K562 (cell line): ENCODE measurements around the gene SPCS3. TPM values are rescaled to one million over a fixed set of nuclear protein-coding genes. Genes with fewer than 3 reads are reported as not detected.

Source experiments
- ARID2 ChIP-seq: fragments of 450-650 bp; IDR thresholded peaks from 2 replicates; pipeline ENCODE4 v1.6.1; 2017; ENCODE audit warnings: antibody characterized with exemption, mild to moderate bottlenecking
- BRD4 ChIP-seq: fragments of 200-600 bp; sonication (generic); IDR thresholded peaks from 2 replicates; pipeline ENCODE4 v1.6.1; 2017; ENCODE audit warnings: inconsistent platforms
- CCNT2 ChIP-seq: IDR thresholded peaks from 2 replicates; pipeline ENCODE4 v1.6.1; 2011; ENCODE audit warnings: borderline replicate concordance, low read depth, mild to moderate bottlenecking, moderate library complexity, mixed read lengths, low read length; ENCODE audit not compliant: insufficient read length; ENCODE audit errors: extremely low read depth
- ELF2 ChIP-seq: fragments of 250-450 bp; sonication (Bioruptor Pico); IDR thresholded peaks from 2 replicates; pipeline ENCODE4 v1.5.0; 2021; ENCODE audit warnings: mild to moderate bottlenecking
- EWSR1 ChIP-seq: fragments of 450-650 bp; IDR thresholded peaks from 2 replicates; pipeline ENCODE4 v1.6.1; 2018; ENCODE audit warnings: borderline replicate concordance, mild to moderate bottlenecking, low read depth, moderate library complexity; ENCODE audit not compliant: partially characterized antibody
- FOXJ3 ChIP-seq: sonication (generic); formaldehyde crosslinking; IDR thresholded peaks from 2 replicates; pipeline ENCODE4 v1.4.0; 2020; ENCODE audit warnings: mild to moderate bottlenecking, missing genetic modification reagents
- HDAC2 ChIP-seq: fragments of 450-650 bp; IDR thresholded peaks from 2 replicates; pipeline ENCODE4 v1.6.1; 2016; ENCODE audit warnings: mild to moderate bottlenecking
- HNRNPLL ChIP-seq: fragments of 200-400 bp; formaldehyde crosslinking; IDR thresholded peaks from 2 replicates; pipeline ENCODE4 v1.6.1; 2017; ENCODE audit warnings: low read length, low read depth, mild to moderate bottlenecking; ENCODE audit not compliant: poor library complexity, severe bottlenecking
- KLF13 ChIP-seq: fragments of 450-650 bp; IDR thresholded peaks from 2 replicates; pipeline ENCODE4 v1.6.1; 2016; ENCODE audit warnings: missing genetic modification characterization, low read depth, mild to moderate bottlenecking, missing compliant biosample characterization, moderate library complexity, borderline replicate concordance
- NFIX ChIP-seq: fragments of 250-450 bp; sonication (Bioruptor Pico); IDR thresholded peaks from 2 replicates; pipeline ENCODE4 v1.4.0; 2020; ENCODE audit warnings: low read depth, mild to moderate bottlenecking, moderate library complexity
- NFRKB ChIP-seq: fragments of 450-650 bp; IDR thresholded peaks from 2 replicates; pipeline ENCODE4 v1.6.1; 2016; ENCODE audit warnings: low read depth
- TCFL5 ChIP-seq: fragments of 250-450 bp; sonication (Bioruptor Pico); conservative IDR thresholded peaks from 2 replicates; pipeline ENCODE4 v1.6.1; 2021; ENCODE audit warnings: mild to moderate bottlenecking, moderate library complexity, matching md5 sums
- TFAM ChIP-seq: fragments of 250-450 bp; sonication (Bioruptor Pico); conservative IDR thresholded peaks from 2 replicates; pipeline ENCODE4 v1.5.0; 2021; ENCODE audit warnings: mild to moderate bottlenecking, moderate library complexity
- ZBTB7A ChIP-seq: IDR thresholded peaks from 2 replicates; pipeline ENCODE4 v1.6.1; 2011; ENCODE audit warnings: low read depth, mild to moderate bottlenecking, low read length, moderate library complexity, borderline replicate concordance; ENCODE audit not compliant: control insufficient read depth
- ZNF140 ChIP-seq: fragments of 250-450 bp; sonication (Bioruptor Pico); IDR thresholded peaks from 2 replicates; pipeline ENCODE4 v1.8.0; 2021; ENCODE audit warnings: moderate library complexity, mild to moderate bottlenecking, inconsistent platforms
- ZNF263 ChIP-seq: sonication (generic); formaldehyde crosslinking; IDR thresholded peaks from 2 replicates; pipeline ENCODE4 v1.8.0; 2022; ENCODE audit warnings: mild to moderate bottlenecking, missing genetic modification reagents, borderline replicate concordance
- ZNF436 ChIP-seq: fragments of 250-450, 450-650 bp; sonication (Bioruptor Pico); formaldehyde crosslinking; IDR thresholded peaks from 2 replicates; pipeline ENCODE4 v1.7.0; 2020; ENCODE audit warnings: mild to moderate bottlenecking
- ZNF707 ChIP-seq: fragments of 250-450 bp; sonication (Bioruptor Pico); conservative IDR thresholded peaks from 2 replicates; pipeline ENCODE4 v1.8.0; 2022; ENCODE audit warnings: inconsistent platforms, mild to moderate bottlenecking, moderate library complexity
- polyA plus RNA-seq, 8 experiments: library from polyadenylated mRNA; depleted of rRNA in 4 of 8; stranded (reverse) in 5 of 8; unstranded in 3 of 8; fragments of >200 nt; fragmentation: Nextera tagmentation in 2 of 8; fragmentation: Illumina TruSeq in 1 of 8; extraction: Ambion mirVana in 2 of 8; extraction: Trizol in 1 of 8; gene quantifications; 2 replicates each; pipeline versions ENCODE4 v1.2.1 to v1.2.3, GENCODE V29; 2011 to 2014; ENCODE audit warnings: inconsistent platforms in 1 of 8, missing spikeins in 1 of 8
- total RNA-seq, 7 experiments: library from RNA; depleted of rRNA in 6 of 7; stranded (reverse); fragments of >200 nt in 6 of 7; fragmentation: Illumina TruSeq in 2 of 7; extraction: Trizol in 2 of 7; gene quantifications; 2 replicates each; pipeline versions ENCODE4 v1.2.1 to v1.2.3, GENCODE V29; 2011 to 2021; ENCODE audit warnings: low replicate concordance in 1 of 7
- TF ChIP-seq, protein P1 (sequence below): sonication (generic); formaldehyde crosslinking; IDR thresholded peaks from 2 replicates; pipeline ENCODE4 v1.4.0; 2020; ENCODE audit warnings: mild to moderate bottlenecking, missing genetic modification reagents
- TF ChIP-seq, protein P2 (sequence below): conservative IDR thresholded peaks from 2 replicates; pipeline ENCODE4 v1.6.1; 2011; ENCODE audit warnings: low read depth, mild to moderate bottlenecking, low read length; ENCODE audit not compliant: control insufficient read depth

The SPCS3 gene
- total and polyA plus RNA-seq, 9 of the 15 experiments (the other 6 are each of a cell fraction or from before 2014, with no cell fraction given) = 64.6 to 196 (median 85.4) TPM

DNA sequence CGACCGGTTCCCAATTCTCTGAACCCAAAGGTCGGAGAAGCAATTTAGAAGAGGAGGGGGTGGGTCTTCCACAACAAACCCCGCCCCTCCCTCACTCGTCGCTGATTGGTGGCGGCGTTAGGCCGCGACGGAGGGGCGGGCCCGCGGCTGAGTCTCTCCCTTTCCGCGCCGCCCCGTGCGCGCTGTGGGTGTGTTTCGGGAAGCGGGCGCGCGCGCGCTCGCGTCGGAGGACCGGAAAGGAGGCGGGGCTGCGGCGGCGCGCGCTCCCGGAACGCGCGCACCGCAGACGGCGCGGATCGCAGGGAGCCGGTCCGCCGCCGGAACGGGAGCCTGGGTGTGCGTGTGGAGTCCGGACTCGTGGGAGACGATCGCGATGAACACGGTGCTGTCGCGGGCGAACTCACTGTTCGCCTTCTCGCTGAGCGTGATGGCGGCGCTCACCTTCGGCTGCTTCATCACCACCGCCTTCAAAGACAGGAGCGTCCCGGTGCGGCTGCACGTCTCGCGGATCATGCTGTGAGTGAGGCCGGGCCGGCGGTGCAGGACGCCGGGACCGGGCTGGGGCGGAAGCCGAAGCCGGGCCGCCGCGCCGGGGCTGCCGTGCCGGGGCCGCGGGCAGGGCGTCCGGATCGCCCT, at the start of gene SPCS3 (continued):
- TF ChIP-seq KLF13 = 0 out of 2 replicates have a peak, but pooled peaks have one; percentile 57
- TF ChIP-seq ZNF140 (CRISPR knock-in tag) = no peak
- no peak for TF ChIP-seq TFAM (CRISPR knock-in tag)
- TF ChIP-seq ARID2 = no peak
- peak; percentile 54; the same call in 1 of the 2 replicates for TF ChIP-seq ZBTB7A
- TF ChIP-seq CCNT2 = peak; percentile 80
- no peak for TF ChIP-seq ZNF707 (CRISPR knock-in tag)
- TF ChIP-seq HNRNPLL = peak; percentile 61
- TF ChIP-seq, protein P1, sequence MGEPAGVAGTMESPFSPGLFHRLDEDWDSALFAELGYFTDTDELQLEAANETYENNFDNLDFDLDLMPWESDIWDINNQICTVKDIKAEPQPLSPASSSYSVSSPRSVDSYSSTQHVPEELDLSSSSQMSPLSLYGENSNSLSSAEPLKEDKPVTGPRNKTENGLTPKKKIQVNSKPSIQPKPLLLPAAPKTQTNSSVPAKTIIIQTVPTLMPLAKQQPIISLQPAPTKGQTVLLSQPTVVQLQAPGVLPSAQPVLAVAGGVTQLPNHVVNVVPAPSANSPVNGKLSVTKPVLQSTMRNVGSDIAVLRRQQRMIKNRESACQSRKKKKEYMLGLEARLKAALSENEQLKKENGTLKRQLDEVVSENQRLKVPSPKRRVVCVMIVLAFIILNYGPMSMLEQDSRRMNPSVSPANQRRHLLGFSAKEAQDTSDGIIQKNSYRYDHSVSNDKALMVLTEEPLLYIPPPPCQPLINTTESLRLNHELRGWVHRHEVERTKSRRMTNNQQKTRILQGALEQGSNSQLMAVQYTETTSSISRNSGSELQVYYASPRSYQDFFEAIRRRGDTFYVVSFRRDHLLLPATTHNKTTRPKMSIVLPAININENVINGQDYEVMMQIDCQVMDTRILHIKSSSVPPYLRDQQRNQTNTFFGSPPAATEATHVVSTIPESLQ (CRISPR knock-in tag) = no peak
- TF ChIP-seq, protein P2, sequence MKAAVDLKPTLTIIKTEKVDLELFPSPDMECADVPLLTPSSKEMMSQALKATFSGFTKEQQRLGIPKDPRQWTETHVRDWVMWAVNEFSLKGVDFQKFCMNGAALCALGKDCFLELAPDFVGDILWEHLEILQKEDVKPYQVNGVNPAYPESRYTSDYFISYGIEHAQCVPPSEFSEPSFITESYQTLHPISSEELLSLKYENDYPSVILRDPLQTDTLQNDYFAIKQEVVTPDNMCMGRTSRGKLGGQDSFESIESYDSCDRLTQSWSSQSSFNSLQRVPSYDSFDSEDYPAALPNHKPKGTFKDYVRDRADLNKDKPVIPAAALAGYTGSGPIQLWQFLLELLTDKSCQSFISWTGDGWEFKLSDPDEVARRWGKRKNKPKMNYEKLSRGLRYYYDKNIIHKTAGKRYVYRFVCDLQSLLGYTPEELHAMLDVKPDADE = 0 out of 2 replicates have a peak, but pooled peaks have one; percentile 44
- no peak for TF ChIP-seq TCFL5 (CRISPR knock-in tag)
- TF ChIP-seq EWSR1 = no peak
- TF ChIP-seq NFIX (CRISPR knock-in tag) = no peak
- TF ChIP-seq ELF2 (CRISPR knock-in tag) = no peak
- no peak for TF ChIP-seq NFRKB
- TF ChIP-seq FOXJ3 (CRISPR knock-in tag) = no peak
- no peak for TF ChIP-seq ZNF263 (CRISPR knock-in tag)
- no peak for TF ChIP-seq HDAC2
- TF ChIP-seq BRD4 = no peak
- no peak for TF ChIP-seq ZNF436 (CRISPR knock-in tag)
